Testis (tissue), 2 donors: ENCODE results near the gene PHIP.

Experiments
- CTCF ChIP-seq, 3 experiments: fragments of 450-650 bp in 2 of 3; fragments of 200-600 bp in 1 of 3; sonication (generic) in 1 of 3; IDR thresholded peaks; one replicate each; pipeline ENCODE4 v1.5.1; 2016 to 2019; ENCODE audit warnings: antibody characterized with exemption in 3 of 3, mild to moderate bottlenecking in 2 of 3, moderate library complexity in 1 of 3
- POLR2A ChIP-seq: fragments of 450-650 bp; IDR thresholded peaks from one replicate; pipeline ENCODE4 v1.6.1; 2017; ENCODE audit warnings: antibody characterized with exemption, mild to moderate bottlenecking, moderate library complexity

DNA sequence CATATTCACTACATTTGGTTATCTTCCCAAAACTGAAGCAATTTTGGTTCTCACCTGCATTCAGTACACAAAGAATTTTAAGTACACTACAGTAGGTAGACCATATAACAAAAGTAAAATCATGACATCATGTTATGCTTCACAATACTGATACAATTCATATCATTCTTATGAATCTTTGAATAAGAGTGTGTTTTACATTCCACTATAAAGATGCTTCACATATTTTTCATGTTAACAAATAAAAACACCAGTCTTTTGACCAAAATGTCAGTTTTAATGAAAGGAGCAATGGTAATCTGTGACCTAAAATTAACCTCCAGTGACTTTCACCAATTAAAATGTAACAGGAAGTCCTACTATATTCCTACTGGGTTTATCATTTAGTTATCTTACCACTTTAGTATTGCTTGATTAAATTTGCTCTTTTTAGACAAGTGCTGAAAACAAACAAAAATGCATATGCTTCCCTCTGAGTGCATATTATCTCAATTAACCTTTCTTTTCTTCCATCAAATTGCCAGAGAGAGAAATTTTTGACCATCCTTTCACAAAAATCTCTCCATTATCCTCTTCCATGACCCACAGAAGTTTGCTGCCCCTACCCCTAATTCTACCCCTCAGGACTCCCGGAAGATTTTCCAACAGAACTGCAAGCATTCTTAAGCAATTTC lies 49.3 kb downstream of the PHIP start:
- TF ChIP-seq CTCF (IDR thresholded peaks at IDR 0.05) = no peak
- TF ChIP-seq POLR2A = no peak
